Stimulated activated CD4-positive, alpha-beta T cell treated with anti-CD3 and anti-CD28 coated beads, TNF-alpha, amount 100 ng/mL, for 48 hours (primary cell): ENCODE data around the gene PAQR6.
"Not testable (repeated sequence)": the region's sequence is repeated elsewhere in the genome, so short reads cannot be mapped to it uniquely, and the experiment has no call there.

Experiments
- DNase-seq, 3 donors: peaks; one replicate each; pipeline ENCODE4 v3.0.0-alpha.2; 2020; ENCODE audit warnings: low read depth in 3 of 3

The PAQR6 gene

DNA sequence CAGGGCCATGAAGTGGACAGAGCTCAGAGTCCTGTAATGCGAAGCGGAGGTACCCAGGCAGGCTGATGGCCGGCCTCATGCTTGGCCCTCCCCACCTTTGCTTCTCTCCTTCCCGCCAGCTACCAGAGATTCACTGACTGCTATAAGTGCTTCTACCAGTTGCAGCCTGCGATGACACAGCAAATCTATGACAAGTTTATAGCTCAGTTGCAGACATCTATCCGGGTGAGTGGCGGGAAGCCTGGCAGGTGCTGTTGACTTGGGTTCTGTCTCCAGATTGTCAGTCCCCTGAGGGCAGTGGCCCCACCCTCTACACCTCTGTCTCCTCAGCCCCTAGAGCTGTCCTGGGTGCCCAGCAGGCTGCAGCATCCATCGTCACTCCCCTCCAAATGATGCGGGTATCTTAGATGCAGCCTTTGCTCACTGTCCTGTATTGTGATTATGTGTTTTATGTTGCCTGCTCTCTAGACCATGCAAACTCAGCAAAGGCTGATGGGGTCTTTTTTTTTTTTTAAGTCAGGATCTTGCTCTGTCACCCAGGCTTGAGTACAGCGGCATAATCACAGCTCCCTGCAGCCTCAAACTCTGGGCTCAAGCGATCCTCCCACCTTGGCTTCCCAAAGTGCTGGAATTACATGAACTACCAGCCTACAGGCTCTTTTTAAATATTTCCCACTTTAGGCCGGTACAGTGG is 15.5 kb downstream of the PAQR6 start:
- DNase-seq, result no peak

DNA sequence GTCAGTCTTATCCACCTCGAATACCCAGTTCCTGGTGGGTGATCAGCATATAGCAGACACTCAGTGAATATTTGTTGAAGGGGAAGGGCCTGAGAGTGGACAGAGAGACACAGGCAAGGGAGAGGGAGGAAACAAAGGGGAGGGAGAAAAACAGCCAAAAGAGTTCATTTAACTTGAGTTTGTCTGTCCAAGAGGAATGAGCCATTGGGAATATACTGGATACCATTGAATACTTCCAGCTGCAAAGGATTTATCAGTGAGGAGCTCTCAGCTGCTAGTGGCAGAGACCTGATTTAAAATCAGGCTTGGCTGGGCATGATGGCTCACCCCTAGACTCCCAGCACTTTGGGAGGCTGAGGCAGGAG is 17.4 kb downstream of the PAQR6 start:
- no peak for DNase-seq

- no peak for DNase-seq
Observed at GRCh38 chr1:156229809-156230472, 17.9 kb downstream of the PAQR6 start.

- DNase-seq, result no peak
Observed at GRCh38 chr1:156228501-156228900, 19.4 kb downstream of the PAQR6 start.

GRCh38 chr1:156226782-156227181 is 21.1 kb downstream of the PAQR6 start:
- no peak for DNase-seq

DNA sequence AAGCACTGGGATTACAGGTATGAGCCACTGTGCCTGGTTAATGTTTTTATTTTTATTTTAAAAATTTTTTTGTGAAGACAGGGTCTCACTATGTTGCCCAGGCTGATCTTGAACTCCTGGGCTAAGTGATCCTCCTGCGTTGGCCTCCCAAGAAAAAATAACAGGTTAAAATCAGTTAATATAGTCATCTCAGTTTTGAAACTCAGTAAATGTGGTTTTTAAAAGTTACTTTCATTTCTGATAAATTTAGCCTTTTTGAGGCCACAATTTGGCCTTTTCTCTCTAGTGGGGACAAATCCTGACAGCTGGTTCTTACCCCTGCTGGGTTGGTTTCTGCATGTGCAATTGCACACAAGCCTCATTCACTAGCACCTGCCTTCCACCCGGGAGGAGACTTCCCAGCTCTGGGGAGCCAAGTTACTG is 21.7 kb downstream of the PAQR6 start:
- DNase-seq, result no peak

GRCh38 chr1:156225677-156226014 is 22.2 kb downstream of the PAQR6 start:
- no peak for DNase-seq

- no peak for DNase-seq
Observed at GRCh38 chr1:156221986-156222692, 25.7 kb downstream of the PAQR6 start.

GRCh38 chr1:156220226-156220625 is 27.6 kb downstream of the PAQR6 start:
- no peak for DNase-seq

DNA sequence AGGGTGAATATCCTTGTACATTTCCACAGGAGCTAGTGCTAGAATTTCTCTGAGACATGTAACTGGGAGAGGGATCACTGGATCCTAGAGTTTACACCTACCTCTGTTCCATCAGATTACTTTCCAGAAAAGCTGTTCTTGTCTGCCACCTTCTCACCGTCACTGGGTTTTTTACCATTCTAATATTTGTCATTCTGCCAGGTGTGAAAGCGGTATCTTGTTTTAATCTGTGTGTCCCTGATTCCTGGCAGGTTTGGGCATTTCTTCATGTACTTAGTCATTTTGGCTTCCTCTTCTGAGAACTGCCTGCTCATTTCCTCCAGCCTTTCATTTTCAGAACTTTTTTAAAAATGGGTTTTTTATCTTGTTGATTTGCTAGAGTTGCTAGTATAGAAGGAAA is 30.0 kb downstream of the PAQR6 start:
- no peak for DNase-seq

DNA sequence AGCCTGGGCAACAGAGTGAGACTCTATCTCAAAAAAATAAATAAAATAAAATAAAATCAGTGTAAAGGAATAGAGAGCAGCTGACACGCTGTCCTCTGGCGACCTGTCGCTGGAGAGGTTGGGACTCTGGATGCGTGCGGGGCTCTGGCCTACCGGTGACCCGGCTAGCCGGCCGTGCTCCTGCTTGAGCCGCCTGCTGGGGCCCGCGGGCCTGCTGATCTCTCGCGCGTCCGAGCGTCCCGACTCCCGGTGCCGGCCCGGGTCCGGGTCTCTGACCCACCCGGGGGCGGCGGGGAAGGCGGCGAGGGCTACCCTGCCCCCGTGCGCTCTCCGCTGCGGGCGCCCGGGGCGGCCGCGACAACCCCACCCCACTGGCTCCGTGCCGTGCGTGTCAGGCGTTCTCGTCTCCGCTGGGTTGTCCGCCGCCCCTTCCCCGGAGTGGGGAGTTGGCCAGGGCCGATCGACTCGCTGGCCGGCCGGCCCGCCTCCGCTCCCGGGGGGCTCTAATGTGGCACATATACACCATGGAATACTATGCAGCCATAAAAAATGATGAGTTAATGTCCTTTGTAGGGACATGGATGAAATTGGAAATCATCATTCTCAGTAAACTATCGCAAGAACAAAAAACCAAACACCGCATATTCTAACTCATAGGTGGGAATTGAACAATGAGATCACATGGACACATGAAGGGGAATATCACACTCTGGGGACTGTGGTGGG is 31.3 kb downstream of the PAQR6 start:
- DNase-seq, result not testable (repeated sequence)

DNA sequence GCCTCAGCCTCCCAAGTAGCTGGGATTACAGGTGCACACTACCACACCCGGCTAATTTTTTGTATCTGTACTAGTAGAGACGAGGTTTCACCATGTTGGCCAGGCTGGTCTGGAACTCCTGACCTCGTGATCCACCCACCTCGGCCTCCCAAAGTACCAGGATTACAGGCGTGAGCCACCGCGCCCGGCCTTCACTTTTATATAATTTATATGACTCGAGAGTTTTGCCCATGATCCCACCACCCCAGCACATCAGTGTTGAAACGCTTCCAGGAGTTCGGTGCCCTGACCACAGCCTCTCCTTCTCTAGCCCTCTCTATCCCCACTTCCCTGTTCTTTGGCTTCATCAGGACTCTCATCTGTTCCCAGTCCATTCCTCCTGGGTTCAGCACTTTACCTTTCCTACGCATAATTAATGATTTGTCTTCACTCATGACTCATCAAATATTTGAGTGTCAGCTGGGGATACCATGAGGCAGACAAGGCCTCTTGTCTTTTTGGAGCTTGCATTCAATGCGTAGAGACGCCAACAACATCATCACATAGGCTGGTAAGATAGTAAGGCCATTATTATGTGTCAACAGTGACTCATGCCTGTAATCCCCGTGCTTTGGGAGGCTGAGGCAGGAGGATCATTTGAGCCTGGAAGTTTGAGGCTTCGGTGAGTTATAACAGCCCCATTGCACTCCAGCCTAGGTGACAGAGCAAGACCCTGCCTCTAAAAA is 33.7 kb downstream of the PAQR6 start:
- no peak for DNase-seq

DNA sequence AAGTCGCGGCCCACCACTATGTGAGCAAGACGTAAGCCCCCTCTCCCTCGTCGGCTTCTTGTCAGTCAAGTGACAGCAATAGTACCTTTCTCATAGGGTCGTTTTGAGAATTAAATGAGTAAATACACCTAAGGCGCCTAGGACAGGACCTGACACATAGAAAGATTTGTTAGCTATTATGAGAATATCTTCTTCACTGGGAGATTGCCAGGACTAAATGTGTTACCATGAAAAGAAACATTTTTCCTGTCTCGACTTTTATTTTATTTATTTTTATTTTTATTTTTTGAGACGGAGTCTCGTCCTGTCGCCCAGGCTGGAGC is 34.3 kb downstream of the PAQR6 start:
- no peak for DNase-seq

GRCh38 chr1:156212833-156213643 is 34.8 kb downstream of the PAQR6 start, which contains the start of gene PMF1:
PMF1 (plus strand) TSS chr1:156213007; CDS start chr1:156213016, 9 bp downstream.
- peak; percentile 95 to 97 (median 95) for DNase-seq

GRCh38 chr1:156212130-156212529 is 35.7 kb downstream of the PAQR6 start:
- DNase-seq, result no peak

DNA sequence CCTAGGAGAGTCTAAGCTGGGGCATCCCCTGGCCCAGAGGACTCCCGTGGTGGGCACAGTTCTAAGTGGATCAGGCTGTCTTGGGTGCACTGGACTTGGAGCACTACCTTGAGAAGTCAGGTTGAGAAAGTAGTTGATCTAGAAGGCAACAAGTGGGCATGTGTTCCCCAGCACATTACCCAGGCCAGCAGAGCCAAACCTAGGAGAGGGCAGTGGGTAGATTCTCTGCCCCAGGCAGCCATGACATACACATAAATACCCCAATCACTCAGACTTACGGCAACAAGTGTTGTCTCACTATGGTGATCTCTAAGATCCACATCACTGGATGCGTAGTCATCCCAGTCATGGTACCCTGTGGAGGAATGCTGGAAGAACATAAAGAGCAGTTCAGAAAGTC is 36.6 kb downstream of the PAQR6 start:
- no peak for DNase-seq

GRCh38 chr1:156204686-156205085 is 43.2 kb downstream of the PAQR6 start:
- no peak for DNase-seq

DNA sequence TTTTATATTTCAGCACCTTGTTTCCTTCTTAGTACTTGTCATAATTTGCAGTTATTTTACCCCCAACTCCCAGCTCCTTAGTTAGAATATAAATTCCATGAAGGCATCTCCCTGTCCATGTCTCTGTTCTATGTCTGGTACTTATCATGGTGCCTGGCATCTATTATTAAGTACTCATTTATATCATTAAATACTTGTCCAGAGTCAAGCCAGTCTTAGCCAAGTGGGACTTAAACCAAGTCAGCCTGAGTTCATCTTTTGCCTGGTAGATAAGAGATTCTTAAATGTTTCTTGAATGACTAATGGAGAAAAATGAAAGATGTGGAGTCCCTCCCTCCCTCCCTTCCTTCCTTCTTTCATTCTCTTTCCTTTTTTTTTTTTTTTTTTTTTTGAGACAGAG is 44.5 kb downstream of the PAQR6 start:
- DNase-seq, result no peak

DNA sequence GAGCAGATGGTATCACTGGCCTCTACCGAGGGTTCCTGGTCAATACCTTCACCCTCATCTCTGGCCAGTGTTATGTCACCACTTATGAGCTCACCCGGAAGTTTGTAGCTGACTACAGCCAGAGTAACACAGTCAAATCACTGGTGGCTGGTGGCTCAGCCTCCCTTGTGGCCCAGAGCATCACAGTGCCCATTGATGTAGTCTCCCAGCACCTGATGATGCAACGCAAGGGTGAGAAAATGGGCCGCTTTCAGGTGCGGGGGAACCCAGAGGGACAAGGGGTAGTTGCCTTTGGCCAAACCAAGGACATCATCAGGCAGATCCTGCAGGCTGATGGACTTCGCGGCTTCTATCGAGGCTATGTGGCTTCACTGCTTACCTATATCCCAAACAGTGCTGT is 47.8 kb downstream of the PAQR6 start:
- no peak for DNase-seq

- DNase-seq, result no peak
Observed at GRCh38 chr1:156198831-156199349, 49.0 kb downstream of the PAQR6 start.

- no peak for DNase-seq
Observed at GRCh38 chr1:156196445-156196844, 51.4 kb downstream of the PAQR6 start.
